Type B pancreatic cell (in vitro differentiated cells): ENCODE data around the gene BLZF1. TPM values are rescaled to one million over a fixed set of nuclear protein-coding genes. Genes with fewer than 3 reads are reported as not detected.
A peak's percentile ranks its signal among the peaks of the same experiment; 100 is the strongest.

Experiments
- DNase-seq: peaks from one replicate; pipeline ENCODE4 v3.0.0; 2021; ENCODE audit warnings: mixed read lengths; ENCODE audit not compliant: unreplicated experiment; ENCODE audit errors: extremely low spot score
- H3K27ac Mint-ChIP-seq: 2 replicates; pipeline ENCODE4 v1.8.0; 2021; ENCODE audit warnings: mild to moderate bottlenecking, mixed read lengths
- H3K27me3 Mint-ChIP-seq: 2 replicates; pipeline ENCODE4 v1.8.0; 2021; ENCODE audit warnings: mixed read lengths
- H3K36me3 Mint-ChIP-seq: 2 replicates; pipeline ENCODE4 v1.8.0; 2021; ENCODE audit warnings: mixed read lengths
- H3K4me1 Mint-ChIP-seq: one replicate; pipeline ENCODE4 v1.8.0; 2021; ENCODE audit warnings: mixed read lengths; ENCODE audit not compliant: unreplicated experiment
- H3K4me3 Mint-ChIP-seq: 2 replicates; pipeline ENCODE4 v1.8.0; 2021; ENCODE audit warnings: mild to moderate bottlenecking, mixed read lengths
- H3K9me3 Mint-ChIP-seq: 2 replicates; pipeline ENCODE4 v1.8.0; 2021; ENCODE audit warnings: mixed read lengths
- total RNA-seq: library from RNA; stranded (reverse); gene quantifications from 2 replicates; pipeline ENCODE4 v1.2.1, GENCODE V29; 2021; ENCODE audit warnings: low replicate concordance
- TF ChIP-seq, protein P1 (sequence below): fragments of 200-600 bp; sonication (generic); conservative IDR thresholded peaks from 2 replicates; pipeline ENCODE4 v1.5.0; 2021; ENCODE audit warnings: antibody characterized with exemption, mild to moderate bottlenecking

BLZF1 gene
- total RNA-seq, 1 donor from 2014 or later: 20.3 TPM

DNA sequence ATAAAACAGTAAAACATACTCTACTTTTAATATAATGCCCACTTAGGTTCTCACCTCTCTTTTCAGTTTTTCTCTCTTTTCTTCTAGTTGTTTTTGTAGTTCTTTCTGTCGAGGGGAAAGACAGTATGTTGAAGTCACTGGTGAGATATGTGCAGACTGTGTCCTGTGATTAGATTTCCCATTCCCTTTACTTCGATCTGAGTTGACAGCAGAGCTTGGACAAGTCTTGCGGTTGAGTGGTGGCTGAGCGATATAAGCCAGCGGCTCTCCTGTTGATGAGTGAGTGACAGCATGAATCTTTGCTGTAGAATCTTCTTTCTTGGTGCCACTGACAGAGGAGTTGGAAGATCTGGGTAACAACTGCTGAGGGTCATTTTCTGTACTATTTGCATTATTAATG, 53.3 kb downstream of the BLZF1 start:
- Mint-ChIP-seq H3K9me3 (no peaks in the 10 kb centered on the region), H3K4me3 (no peak overlapping the region), H3K36me3 (no peaks in the 10 kb centered on the region), H3K27ac (no peak overlapping the region), H3K4me1 (peaks cover 3% of the 10 kb centered on the region), H3K27me3 (peaks cover 3% of the 10 kb centered on the region)
- no peak for DNase-seq
- TF ChIP-seq, protein P1, sequence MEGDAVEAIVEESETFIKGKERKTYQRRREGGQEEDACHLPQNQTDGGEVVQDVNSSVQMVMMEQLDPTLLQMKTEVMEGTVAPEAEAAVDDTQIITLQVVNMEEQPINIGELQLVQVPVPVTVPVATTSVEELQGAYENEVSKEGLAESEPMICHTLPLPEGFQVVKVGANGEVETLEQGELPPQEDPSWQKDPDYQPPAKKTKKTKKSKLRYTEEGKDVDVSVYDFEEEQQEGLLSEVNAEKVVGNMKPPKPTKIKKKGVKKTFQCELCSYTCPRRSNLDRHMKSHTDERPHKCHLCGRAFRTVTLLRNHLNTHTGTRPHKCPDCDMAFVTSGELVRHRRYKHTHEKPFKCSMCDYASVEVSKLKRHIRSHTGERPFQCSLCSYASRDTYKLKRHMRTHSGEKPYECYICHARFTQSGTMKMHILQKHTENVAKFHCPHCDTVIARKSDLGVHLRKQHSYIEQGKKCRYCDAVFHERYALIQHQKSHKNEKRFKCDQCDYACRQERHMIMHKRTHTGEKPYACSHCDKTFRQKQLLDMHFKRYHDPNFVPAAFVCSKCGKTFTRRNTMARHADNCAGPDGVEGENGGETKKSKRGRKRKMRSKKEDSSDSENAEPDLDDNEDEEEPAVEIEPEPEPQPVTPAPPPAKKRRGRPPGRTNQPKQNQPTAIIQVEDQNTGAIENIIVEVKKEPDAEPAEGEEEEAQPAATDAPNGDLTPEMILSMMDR: no peak

DNA sequence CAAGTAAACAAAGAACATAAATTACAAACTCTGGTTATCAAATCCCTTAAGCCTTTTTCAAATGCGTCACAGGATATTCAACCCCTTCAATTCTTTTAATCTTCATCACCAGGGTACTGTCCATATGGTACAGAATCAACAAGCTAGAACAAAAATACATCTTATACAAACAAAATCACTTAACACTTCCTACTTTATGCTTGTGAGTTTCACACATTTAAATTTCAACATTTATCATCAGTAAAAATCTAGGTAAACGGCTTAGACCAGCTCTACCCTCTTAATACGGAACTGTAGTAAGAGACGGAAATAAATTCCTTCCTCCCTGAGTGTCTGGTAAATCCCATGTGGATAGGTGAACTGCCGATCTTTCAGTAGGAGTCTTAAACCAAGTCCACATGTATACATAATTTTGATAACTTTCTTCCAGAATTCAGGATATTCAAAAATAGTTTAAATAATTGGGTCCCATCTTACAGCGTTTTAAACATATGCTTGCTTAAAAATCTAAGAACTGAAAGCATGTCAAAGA, 58.2 kb downstream of the BLZF1 start:
- peak overlapping the region; percentile 99 for H3K4me3 Mint-ChIP-seq
- H3K36me3 Mint-ChIP-seq: no peaks in the 10 kb centered on the region
- no peak overlapping the region for H3K27ac Mint-ChIP-seq
- H3K9me3 Mint-ChIP-seq: no peaks in the 10 kb centered on the region
- no peak for DNase-seq
- peaks cover 40% of the 10 kb centered on the region for H3K27me3 Mint-ChIP-seq
- peaks cover 17% of the 10 kb centered on the region for H3K4me1 Mint-ChIP-seq
- TF ChIP-seq, protein P1: no peak

DNA sequence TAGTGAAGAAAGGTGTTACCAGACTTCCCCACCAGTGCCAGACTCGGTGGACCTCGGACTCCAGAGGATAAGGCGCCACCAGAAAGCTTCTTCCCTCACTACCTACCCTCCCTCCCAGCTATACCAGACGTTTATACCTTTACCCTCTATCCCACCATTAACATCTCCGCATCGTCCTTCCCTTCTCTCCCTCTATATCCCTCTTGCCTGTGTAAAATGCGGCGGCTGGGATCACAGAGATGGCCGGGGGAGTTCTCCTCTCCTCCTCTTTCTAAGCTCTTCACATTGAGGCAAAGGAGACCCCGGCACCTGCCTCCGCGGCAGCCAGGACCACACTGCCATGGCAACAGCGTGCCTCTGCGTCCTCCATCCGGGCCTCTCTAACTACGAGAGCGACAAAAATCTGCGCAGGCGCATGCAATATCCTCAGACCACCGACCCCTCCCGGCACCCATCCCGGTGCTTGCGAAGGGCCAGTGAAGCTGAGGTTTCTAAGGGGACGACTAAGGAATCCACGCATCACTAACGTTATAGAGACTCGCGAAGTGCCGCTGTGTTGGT, 59.2 kb downstream of the BLZF1 start, which contains the start of gene CCDC181:
CCDC181 (minus strand) TSS at position 394 of the 561 bp plus-strand sequence. CDS start 2,547 bp downstream, outside the sequence.
- Mint-ChIP-seq H3K36me3 (no peaks in the 10 kb centered on the region), H3K4me3 (peak within 1 kb of the TSS; percentile 99), H3K27me3 (peaks cover 48% of the 10 kb centered on the region), H3K27ac (peak within 1 kb of the TSS; percentile 32), H3K9me3 (no peaks in the 10 kb centered on the region), H3K4me1 (peaks cover 17% of the 10 kb centered on the region)
- TF ChIP-seq, protein P1: no peak
- DNase-seq: peak; percentile 86

Other genes with a start within 250 kb of the BLZF1 start
- 13.5 and 25.9 TPM in 2 replicates for gene NME7, start 398 bp upstream of the BLZF1 start, total RNA-seq
- 0.90 and 3.5 TPM in 2 replicates for gene CCDC181, start 59.3 kb downstream of the BLZF1 start, total RNA-seq
- gene SLC19A2, start 117.7 kb downstream of the BLZF1 start, total RNA-seq: 19.4 and 28.1 TPM in 2 replicates
- 5.5 and 6.0 TPM in 2 replicates for gene F5, start 218.3 kb downstream of the BLZF1 start, total RNA-seq